ENCODE data around the gene HMGB4. TPM values are rescaled to one million over a fixed set of nuclear protein-coding genes. Genes with fewer than 3 reads are reported as not detected.

HMGB4 gene
- not detected in 2 replicates for total RNA-seq (ENCODE audit: low replicate concordance)
- long read RNA-seq = 0 reads

DNA sequence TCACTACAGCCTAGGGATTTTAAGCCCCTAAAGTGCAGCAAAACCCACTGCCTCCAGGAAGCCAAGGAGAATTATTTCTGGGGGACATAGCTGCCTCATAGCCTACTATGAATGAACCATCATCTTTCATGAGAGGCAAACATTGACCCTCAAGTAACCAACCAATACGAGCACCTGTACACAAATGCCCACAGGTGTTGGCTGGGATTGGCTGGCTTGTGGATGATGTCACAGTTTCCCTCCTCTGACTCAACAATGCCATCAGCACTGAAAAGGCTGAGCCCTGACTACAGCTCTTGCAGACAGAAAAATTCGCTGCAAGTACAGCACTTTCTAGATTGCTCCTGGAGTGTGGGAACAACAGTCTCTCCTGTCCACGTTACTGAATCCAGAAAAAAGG lies at the start of gene HMGB4:
HMGB4 (plus strand) TSS at position 301 of the 400 bp plus-strand sequence. CDS start 113 bp downstream, outside the sequence.
- DNase-seq (ENCODE audit: extremely low spot score, unreplicated experiment) = no peak
- Mint-ChIP-seq H3K27me3 (peaks cover 8% of the 10 kb centered on the region), H3K9me3 (no peaks in the 10 kb centered on the region), H3K36me3 (no peaks in the 10 kb centered on the region), H3K4me3 (no peak within 1 kb of the TSS), H3K4me1 (ENCODE audit: unreplicated experiment) (no peaks in the 10 kb centered on the region), H3K27ac (no peak within 1 kb of the TSS)
- TF ChIP-seq, protein P1, sequence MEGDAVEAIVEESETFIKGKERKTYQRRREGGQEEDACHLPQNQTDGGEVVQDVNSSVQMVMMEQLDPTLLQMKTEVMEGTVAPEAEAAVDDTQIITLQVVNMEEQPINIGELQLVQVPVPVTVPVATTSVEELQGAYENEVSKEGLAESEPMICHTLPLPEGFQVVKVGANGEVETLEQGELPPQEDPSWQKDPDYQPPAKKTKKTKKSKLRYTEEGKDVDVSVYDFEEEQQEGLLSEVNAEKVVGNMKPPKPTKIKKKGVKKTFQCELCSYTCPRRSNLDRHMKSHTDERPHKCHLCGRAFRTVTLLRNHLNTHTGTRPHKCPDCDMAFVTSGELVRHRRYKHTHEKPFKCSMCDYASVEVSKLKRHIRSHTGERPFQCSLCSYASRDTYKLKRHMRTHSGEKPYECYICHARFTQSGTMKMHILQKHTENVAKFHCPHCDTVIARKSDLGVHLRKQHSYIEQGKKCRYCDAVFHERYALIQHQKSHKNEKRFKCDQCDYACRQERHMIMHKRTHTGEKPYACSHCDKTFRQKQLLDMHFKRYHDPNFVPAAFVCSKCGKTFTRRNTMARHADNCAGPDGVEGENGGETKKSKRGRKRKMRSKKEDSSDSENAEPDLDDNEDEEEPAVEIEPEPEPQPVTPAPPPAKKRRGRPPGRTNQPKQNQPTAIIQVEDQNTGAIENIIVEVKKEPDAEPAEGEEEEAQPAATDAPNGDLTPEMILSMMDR (conservative IDR thresholded peaks at IDR 0.05) = no peak

- no peak for DNase-seq (ENCODE audit: extremely low spot score, unreplicated experiment)
- peaks cover 19% of the 10 kb centered on the region for H3K27me3 Mint-ChIP-seq
- no peak overlapping the region for H3K27ac Mint-ChIP-seq
- no peaks in the 10 kb centered on the region for H3K4me1 Mint-ChIP-seq (ENCODE audit: unreplicated experiment)
- H3K36me3 Mint-ChIP-seq = no peaks in the 10 kb centered on the region
- TF ChIP-seq, protein P1 (conservative IDR thresholded peaks at IDR 0.05) = no peak
- peaks cover 8% of the 10 kb centered on the region for H3K9me3 Mint-ChIP-seq
- no peak overlapping the region for H3K4me3 Mint-ChIP-seq
Observed at GRCh38 chr1:33814166-33814565, 49.7 kb upstream of the HMGB4 start.

DNA sequence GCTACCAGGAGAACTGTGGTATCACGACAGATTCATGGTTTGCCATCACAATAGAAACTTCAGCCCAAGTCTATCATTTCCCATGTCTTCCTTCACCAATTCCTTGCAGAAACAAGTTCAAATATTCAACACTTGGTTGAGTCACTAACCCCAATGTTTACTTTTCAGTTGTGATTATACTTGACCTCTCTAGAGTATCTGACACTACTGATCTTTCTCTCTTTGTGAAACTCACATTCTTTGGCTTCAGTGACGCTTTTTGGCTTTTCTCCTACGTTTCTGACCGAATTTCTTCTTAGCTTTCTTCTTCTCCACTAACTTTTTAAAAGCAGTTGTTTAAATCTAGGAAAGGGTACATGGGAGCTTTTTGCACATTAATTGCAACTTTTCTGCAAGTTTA lies 48.8 kb upstream of the HMGB4 start:
- TF ChIP-seq, protein P1 (conservative IDR thresholded peaks at IDR 0.05) = no peak
- Mint-ChIP-seq H3K27me3 (peaks cover 19% of the 10 kb centered on the region), H3K36me3 (no peaks in the 10 kb centered on the region), H3K4me3 (no peak overlapping the region), H3K9me3 (peaks cover 8% of the 10 kb centered on the region), H3K27ac (no peak overlapping the region), H3K4me1 (ENCODE audit: unreplicated experiment) (no peaks in the 10 kb centered on the region)
- DNase-seq (ENCODE audit: extremely low spot score, unreplicated experiment) = no peak

GRCh38 chr1:33818071-33818470 lies 45.8 kb upstream of the HMGB4 start:
- H3K4me3 Mint-ChIP-seq = no peak overlapping the region
- TF ChIP-seq, protein P1 (conservative IDR thresholded peaks at IDR 0.05) = no peak
- no peaks in the 10 kb centered on the region for H3K4me1 Mint-ChIP-seq (ENCODE audit: unreplicated experiment)
- no peak overlapping the region for H3K27ac Mint-ChIP-seq
- peaks cover 8% of the 10 kb centered on the region for H3K9me3 Mint-ChIP-seq
- H3K36me3 Mint-ChIP-seq = no peaks in the 10 kb centered on the region
- peaks cover 30% of the 10 kb centered on the region for H3K27me3 Mint-ChIP-seq
- no peak for DNase-seq (ENCODE audit: extremely low spot score, unreplicated experiment)

DNA sequence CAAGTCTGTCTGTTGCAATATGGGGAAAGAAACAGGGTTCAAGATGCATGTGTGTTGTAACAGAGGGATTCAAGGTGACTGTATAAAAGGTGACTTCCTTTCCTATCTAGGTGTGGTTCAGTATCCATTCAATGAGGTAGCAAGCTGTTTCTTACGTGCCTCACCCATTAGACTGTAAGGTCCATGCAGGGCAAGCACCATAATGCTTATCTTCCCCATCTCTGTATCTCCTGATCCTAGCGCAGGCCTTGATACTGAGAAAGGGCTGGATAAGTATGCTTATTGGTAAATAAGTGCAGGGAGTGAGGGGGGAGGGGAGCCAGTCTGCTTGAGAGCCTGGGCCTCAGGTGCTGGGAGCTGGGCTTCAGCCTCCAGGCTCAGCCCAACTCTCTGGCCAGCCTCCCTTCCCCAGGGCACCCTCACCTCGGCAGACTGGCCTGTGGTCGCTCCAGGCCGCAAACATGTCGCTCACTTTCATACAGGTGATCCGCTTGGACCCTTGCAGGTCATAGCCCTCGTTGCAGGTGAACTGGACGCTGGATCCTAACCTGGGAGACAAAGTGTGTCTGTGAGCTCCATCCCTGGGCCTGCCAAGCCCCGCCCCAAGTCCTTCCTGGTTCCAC lies 44.5 kb upstream of the HMGB4 start:
- H3K9me3 Mint-ChIP-seq = peaks cover 2% of the 10 kb centered on the region
- no peak overlapping the region for H3K27ac Mint-ChIP-seq
- H3K4me1 Mint-ChIP-seq (ENCODE audit: unreplicated experiment) = no peaks in the 10 kb centered on the region
- H3K27me3 Mint-ChIP-seq = peaks cover 21% of the 10 kb centered on the region
- DNase-seq (ENCODE audit: extremely low spot score, unreplicated experiment) = no peak
- no peak overlapping the region for H3K4me3 Mint-ChIP-seq
- no peaks in the 10 kb centered on the region for H3K36me3 Mint-ChIP-seq
- TF ChIP-seq, protein P1 (conservative IDR thresholded peaks at IDR 0.05) = no peak
